MCF 10A (cell line): ENCODE data around the gene RBBP6. TPM values are rescaled to one million over a fixed set of nuclear protein-coding genes. Genes with fewer than 3 reads are reported as not detected.

ENCODE experiments used
- BruUV-seq: library from RNA; stranded (reverse); fragments of 400-500 nt; replicated peaks from 2 replicates; lab custom pipeline; 2021; lab: Mats Ljungman, UMichigan
- CTCF ChIA-PET: fragments of 300-600 bp; sonication (Branson Sonifier 250); formaldehyde crosslinking; extraction: SDS; loops from one replicate; lab custom pipeline; 2021; ENCODE audit warnings: antibody characterized with exemption, inconsistent platforms; lab: Yijun Ruan, JAX
- POLR2A ChIA-PET: fragments of 300-600, 350-650 bp; sonication (Branson Sonifier 250); formaldehyde crosslinking; extraction: SDS; loops from one replicate; lab custom pipeline; 2020; ENCODE audit warnings: antibody characterized with exemption, inconsistent platforms; lab: Yijun Ruan, JAX
- DNase-seq: peaks from one replicate; pipeline ENCODE4 v3.0.0-alpha.2; 2018; ENCODE audit not compliant: unreplicated experiment
- H3K27ac Mint-ChIP-seq: one replicate; pipeline ENCODE4 v1.8.0; 2022; ENCODE audit warnings: mild to moderate bottlenecking, low read depth, mixed read lengths; ENCODE audit not compliant: unreplicated experiment
- H3K27me3 Mint-ChIP-seq: one replicate; pipeline ENCODE4 v1.8.0; 2022; ENCODE audit warnings: mixed read lengths; ENCODE audit not compliant: insufficient read depth, unreplicated experiment
- H3K36me3 Mint-ChIP-seq: one replicate; pipeline ENCODE4 v1.8.0; 2022; ENCODE audit warnings: mild to moderate bottlenecking, moderate library complexity, mixed read lengths; ENCODE audit not compliant: insufficient read depth, unreplicated experiment
- H3K4me1 Mint-ChIP-seq: one replicate; pipeline ENCODE4 v1.8.0; 2022; ENCODE audit warnings: mixed read lengths; ENCODE audit not compliant: insufficient read depth, unreplicated experiment
- H3K4me3 Mint-ChIP-seq: one replicate; pipeline ENCODE4 v1.8.0; 2022; ENCODE audit warnings: mild to moderate bottlenecking, moderate library complexity, mixed read lengths; ENCODE audit not compliant: unreplicated experiment
- H3K9me3 Mint-ChIP-seq: one replicate; pipeline ENCODE4 v1.8.0; 2022; ENCODE audit warnings: mixed read lengths; ENCODE audit not compliant: unreplicated experiment
- intact Hi-C: fragments of 100-400 bp; cut with micrococcal nuclease; formaldehyde crosslinking; loops from 2 replicates; pipeline ENCODE4 v1.14.1; 2022
- total RNA-seq: library from RNA; stranded (reverse); gene quantifications from 2 replicates; pipeline ENCODE4 v1.2.3, GENCODE V29; 2022
- TF ChIP-seq, protein P1 (sequence below): fragments of 200-600 bp; IDR thresholded peaks from one replicate; pipeline ENCODE4 v1.8.0; 2022; ENCODE audit warnings: antibody characterized with exemption, mild to moderate bottlenecking; ENCODE audit not compliant: unreplicated experiment

Gene RBBP6
- total RNA-seq, 1 experiment from 2014 or later = 50.1 TPM

DNA sequence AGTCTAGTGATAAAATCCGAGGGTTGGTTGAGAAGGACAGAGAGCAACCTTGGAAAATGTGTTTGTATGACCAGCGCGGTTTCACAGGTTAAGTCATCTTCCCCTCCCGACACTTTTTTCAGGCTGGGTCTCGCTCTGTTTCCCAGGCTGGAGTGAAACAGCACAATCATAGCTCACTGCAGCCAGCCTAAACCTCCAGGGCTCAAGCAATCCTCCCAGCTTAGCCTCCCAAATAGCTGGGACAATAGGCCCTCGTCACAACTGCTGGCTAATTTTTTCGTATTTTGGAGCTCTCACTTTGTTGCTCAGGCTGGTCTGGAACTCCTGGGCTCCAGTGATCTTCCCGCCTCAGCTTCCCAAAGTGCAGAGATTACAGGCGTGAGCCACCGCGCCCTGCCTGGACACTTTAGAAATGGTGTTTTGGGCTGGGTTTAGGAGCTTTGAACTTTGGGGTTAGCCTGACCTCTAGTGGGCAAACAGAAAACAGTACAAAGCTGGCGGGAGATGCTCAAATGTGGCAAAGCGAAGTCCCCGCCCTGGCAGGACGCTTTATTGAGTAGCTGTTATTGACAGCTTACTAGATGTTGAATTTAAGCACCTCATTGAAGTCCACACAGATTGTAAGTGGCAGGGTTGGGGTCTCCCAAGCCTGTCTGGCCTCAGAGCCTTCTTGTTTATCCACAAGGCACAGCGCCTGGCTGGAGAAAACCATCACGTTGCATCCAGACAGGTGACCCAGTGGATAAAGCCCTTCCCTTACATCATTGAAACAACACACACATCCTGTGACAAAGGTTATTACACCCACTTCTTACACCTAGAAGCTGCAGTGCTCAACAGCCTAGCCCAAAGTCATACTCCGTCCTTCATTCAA lies 34.7 kb upstream of the RBBP6 start:
- POLR2A ChIA-PET = interaction anchor here (0.6 to 1.0 kb wide), 5 partner anchors 12 to 827 kb away, joined by 3 read pairs; no protein-coding TSS in a partner anchor
- no peak overlapping the region for H3K4me3 Mint-ChIP-seq
- DNase-seq = peak; percentile 78
- TF ChIP-seq, protein P1, sequence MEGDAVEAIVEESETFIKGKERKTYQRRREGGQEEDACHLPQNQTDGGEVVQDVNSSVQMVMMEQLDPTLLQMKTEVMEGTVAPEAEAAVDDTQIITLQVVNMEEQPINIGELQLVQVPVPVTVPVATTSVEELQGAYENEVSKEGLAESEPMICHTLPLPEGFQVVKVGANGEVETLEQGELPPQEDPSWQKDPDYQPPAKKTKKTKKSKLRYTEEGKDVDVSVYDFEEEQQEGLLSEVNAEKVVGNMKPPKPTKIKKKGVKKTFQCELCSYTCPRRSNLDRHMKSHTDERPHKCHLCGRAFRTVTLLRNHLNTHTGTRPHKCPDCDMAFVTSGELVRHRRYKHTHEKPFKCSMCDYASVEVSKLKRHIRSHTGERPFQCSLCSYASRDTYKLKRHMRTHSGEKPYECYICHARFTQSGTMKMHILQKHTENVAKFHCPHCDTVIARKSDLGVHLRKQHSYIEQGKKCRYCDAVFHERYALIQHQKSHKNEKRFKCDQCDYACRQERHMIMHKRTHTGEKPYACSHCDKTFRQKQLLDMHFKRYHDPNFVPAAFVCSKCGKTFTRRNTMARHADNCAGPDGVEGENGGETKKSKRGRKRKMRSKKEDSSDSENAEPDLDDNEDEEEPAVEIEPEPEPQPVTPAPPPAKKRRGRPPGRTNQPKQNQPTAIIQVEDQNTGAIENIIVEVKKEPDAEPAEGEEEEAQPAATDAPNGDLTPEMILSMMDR = peak; percentile 88
- H3K36me3 Mint-ChIP-seq = no peaks in the 10 kb centered on the region
- no peaks in the 10 kb centered on the region for H3K27me3 Mint-ChIP-seq
- no peaks in the 10 kb centered on the region for H3K9me3 Mint-ChIP-seq
- CTCF ChIA-PET = interaction anchor here (0.5 to 16.9 kb wide), 66 partner anchors 11 to 1061 kb away, joined by 3 to 508 read pairs (median 4); partner anchors contain the start of gene CACNG3
- no peaks in the 10 kb centered on the region for H3K4me1 Mint-ChIP-seq
- H3K27ac Mint-ChIP-seq = no peak overlapping the region
- intact Hi-C loops = loop anchor here (1.0 to 5.0 kb wide), 5 partner anchors 251 to 767 kb away; no protein-coding TSS in a partner anchor
- BruUV-seq = no TSS peak

DNA sequence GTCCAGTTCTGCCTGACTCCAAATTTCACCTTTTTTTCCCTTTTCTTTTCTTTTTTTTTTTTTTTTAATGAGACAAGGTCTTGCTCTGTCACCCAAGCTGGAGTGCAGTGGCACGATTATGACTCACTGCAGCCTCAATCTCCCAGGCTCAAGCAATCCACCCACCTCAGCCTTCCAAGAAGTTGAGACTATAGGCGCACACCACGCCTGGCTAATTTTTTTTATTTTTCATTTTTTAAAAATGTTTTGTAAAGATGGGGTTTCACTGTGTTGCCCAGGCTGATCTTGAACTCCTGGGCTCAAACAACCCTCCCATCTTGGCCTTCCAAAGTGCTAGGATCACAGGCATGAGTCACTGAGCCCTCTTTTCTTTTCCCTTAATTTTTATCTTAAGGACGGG lies 33.4 kb upstream of the RBBP6 start:
- Mint-ChIP-seq H3K4me3 (no peak overlapping the region), H3K36me3 (no peaks in the 10 kb centered on the region), H3K27me3 (no peaks in the 10 kb centered on the region), H3K4me1 (no peaks in the 10 kb centered on the region), H3K9me3 (no peaks in the 10 kb centered on the region), H3K27ac (no peak overlapping the region)
- intact Hi-C loops = loop anchor here (2.0 to 5.0 kb wide), 2 partner anchors 703 to 769 kb away; no protein-coding TSS in a partner anchor
- BruUV-seq = no TSS peak
- ChIA-PET POLR2A (no interaction called here), CTCF (interaction anchor here (0.6 to 16.9 kb wide), 20 partner anchors 10 to 775 kb away, joined by 3 to 508 read pairs (median 6); partner anchors contain the start of gene CACNG3)
- TF ChIP-seq, protein P1 = no peak
- no peak for DNase-seq

DNA sequence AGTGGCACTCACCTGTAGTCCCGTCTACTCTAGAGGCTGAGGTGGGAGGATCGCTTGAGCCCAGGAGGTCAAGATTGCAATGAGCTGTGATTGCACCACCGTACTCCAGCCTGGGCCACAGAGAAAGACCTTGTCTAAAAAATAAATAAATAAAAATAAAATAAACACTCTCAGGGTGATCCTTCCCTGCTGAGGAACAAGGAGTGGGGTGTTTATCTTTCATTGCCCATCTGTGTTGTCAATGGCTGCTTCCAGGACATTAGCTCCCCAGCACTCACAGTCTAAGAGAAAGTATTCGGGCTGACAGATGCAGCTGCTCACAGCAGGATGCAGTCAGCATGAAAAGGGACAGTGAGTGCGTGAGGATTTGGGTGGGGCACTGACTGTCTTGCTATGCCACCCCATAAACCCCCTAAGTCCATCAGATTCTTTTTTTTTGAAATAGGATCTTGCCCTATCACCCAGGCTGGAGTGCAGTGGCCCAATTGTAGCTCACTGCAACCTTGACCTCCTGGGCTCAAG lies 31.3 kb upstream of the RBBP6 start:
- ChIA-PET CTCF (interaction anchor here (0.6 to 16.9 kb wide), 16 partner anchors 8 to 931 kb away, joined by 3 to 508 read pairs (median 3); partner anchors contain the start of gene NDUFAB1), POLR2A (interaction anchor here (0.6 kb wide), 1 partner anchor 466 kb away, joined by 3 read pairs; no protein-coding TSS in a partner anchor)
- BruUV-seq = no TSS peak
- no peaks in the 10 kb centered on the region for H3K36me3 Mint-ChIP-seq
- H3K4me3 Mint-ChIP-seq = no peak overlapping the region
- H3K27ac Mint-ChIP-seq = no peak overlapping the region
- H3K4me1 Mint-ChIP-seq = no peaks in the 10 kb centered on the region
- DNase-seq = no peak
- intact Hi-C loops = loop anchor here (5.0 kb wide), 1 partner anchor 771 kb away; no protein-coding TSS in a partner anchor
- TF ChIP-seq, protein P1 = no peak
- H3K27me3 Mint-ChIP-seq = no peaks in the 10 kb centered on the region
- no peaks in the 10 kb centered on the region for H3K9me3 Mint-ChIP-seq

DNA sequence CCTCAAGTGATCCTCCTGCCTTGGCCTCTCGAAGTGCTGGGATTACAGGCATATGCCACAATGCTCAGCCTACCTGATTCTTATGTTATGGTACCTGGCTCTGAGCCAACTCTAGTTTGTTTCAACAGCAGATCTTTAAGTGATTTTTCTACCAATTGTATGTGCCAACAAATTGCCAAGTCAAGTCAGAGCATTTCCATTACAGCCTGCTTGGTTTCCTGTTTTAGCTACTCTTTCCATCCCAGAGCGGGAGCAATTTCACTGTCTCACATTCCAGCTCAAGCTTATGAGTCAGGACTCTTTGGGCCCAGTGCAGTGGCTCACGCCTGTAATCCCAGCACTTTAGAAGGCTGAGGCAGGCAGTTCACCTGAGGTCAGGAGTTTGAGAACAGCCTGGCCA lies 30.8 kb upstream of the RBBP6 start:
- POLR2A ChIA-PET = no interaction called here
- no peaks in the 10 kb centered on the region for H3K27me3 Mint-ChIP-seq
- BruUV-seq = no TSS peak
- intact Hi-C loops = loop anchor here (5.0 kb wide), 1 partner anchor 771 kb away; no protein-coding TSS in a partner anchor
- no peak overlapping the region for H3K4me3 Mint-ChIP-seq
- peak; percentile 58 for DNase-seq
- CTCF ChIA-PET = interaction anchor here (0.7 to 16.9 kb wide), 8 partner anchors 7 to 701 kb away, joined by 3 to 508 read pairs (median 4); no protein-coding TSS in a partner anchor
- H3K9me3 Mint-ChIP-seq = no peaks in the 10 kb centered on the region
- TF ChIP-seq, protein P1 = no peak
- H3K36me3 Mint-ChIP-seq = no peaks in the 10 kb centered on the region
- no peaks in the 10 kb centered on the region for H3K4me1 Mint-ChIP-seq
- no peak overlapping the region for H3K27ac Mint-ChIP-seq
